ENCODE measurements around the gene CLMN.

DNA sequence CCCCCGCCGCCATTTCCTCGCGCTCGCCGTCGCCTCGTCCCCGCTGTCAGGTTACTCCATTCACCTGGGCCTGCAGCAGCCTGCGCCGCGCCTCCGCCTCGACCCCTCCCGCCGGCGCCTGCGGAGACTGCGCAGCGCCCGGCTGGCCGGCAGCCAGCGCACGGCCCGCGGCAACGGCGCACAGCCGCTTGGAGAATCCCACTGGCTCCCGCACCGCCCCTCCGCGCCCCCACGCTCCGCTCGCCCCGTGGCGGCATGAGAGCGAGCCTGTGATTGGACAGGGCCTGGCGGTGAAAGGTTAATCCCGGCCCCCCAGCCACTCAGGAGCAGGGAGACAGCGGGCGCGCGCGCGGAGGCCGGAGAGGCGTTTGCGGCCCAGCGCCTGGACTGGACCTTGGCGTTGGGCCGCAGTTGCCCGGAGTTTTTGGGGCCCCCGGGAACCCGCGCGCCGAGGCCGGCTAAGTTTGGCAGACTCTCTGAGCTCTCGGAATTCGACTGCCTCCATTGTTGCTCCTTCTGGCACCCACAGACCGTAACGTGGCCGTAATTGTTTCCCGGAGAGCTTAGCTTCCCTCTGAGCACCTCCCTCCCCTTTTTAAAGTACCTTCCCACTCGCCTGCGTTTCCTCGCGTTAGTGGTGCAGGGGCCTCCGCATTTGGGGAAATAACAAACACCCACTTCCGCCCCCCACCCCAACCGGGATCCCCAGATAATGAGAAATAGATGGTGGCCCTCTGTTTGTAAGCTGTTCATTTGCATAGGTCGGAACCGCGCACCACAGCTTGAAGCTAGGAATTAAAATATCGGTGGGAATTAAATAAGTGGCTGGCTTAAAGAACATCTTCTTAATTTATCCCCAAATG lies 162.2 kb downstream of the CLMN start, which contains the start of gene DICER1:
- no peak for TF ChIP-seq EZH2 (IDR thresholded peaks at IDR 0.05; ENCODE audit: borderline replicate concordance)
- TF ChIP-seq, protein P1, sequence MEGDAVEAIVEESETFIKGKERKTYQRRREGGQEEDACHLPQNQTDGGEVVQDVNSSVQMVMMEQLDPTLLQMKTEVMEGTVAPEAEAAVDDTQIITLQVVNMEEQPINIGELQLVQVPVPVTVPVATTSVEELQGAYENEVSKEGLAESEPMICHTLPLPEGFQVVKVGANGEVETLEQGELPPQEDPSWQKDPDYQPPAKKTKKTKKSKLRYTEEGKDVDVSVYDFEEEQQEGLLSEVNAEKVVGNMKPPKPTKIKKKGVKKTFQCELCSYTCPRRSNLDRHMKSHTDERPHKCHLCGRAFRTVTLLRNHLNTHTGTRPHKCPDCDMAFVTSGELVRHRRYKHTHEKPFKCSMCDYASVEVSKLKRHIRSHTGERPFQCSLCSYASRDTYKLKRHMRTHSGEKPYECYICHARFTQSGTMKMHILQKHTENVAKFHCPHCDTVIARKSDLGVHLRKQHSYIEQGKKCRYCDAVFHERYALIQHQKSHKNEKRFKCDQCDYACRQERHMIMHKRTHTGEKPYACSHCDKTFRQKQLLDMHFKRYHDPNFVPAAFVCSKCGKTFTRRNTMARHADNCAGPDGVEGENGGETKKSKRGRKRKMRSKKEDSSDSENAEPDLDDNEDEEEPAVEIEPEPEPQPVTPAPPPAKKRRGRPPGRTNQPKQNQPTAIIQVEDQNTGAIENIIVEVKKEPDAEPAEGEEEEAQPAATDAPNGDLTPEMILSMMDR (IDR thresholded peaks at IDR 0.05; ENCODE audit: poor library complexity) = no peak
- TF ChIP-seq EZH2phosphoT487 (IDR thresholded peaks at IDR 0.05; ENCODE audit: low read depth, severe bottlenecking, unreplicated experiment) = no peak
